ENCODE data around the gene SSNA1. TPM values are rescaled to one million over a fixed set of nuclear protein-coding genes. Genes with fewer than 3 reads are reported as not detected.
A peak's percentile ranks its signal among the peaks of the same experiment; 100 is the strongest.
"Not testable (repeated sequence)": the region's sequence is repeated elsewhere in the genome, so short reads cannot be mapped to it uniquely, and the experiment has no call there.

SSNA1 gene
- polyA plus RNA-seq, 2 donors = 104 TPM

DNA sequence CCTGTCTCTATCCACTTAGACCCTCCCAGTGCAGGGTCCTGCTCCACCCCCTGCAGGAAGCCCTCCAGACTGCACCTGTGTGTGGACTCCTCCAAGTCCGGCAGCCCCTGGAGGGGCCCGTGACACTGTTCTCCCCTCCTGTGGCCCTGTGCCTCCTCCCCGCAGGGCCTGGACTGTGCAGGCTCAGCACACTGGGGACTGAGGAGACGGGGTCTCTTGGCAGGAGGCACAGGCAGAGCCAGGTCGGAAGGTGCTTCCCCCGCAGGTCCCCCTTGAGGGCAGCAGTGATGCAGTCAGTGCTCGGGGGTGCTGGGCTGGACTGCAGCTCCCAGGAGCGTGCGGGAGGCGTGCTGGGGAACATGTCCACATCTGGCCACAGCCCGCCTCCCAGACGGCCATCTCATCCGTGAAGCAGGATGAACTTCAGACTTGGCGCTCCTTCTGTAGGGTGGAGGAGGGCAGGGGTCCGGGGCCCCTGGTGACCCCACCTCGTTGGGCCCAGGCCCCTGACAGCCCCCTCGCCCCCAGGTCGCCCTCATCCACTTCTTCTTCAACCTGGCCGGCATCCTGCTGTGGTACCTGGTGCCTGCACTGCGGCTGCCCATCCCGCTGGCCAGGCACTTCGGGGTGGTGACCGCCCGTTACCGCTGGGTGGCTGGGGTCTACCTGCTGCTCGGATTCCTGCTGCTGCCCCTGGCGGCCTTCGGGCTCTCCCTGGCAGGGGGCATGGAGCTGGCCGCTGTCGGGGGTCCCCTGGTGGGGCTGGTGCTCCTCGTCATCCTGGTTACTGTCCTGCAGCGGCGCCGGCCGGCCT is 47.2 kb downstream of the SSNA1 start:
- Histone ChIP-seq H3K27ac (ENCODE audit: low read depth in 2 of 2, low read length in 1 of 2) (no peak overlapping the region), H3K4me3 (ENCODE audit: low read depth in 1 of 2, low read length in 2 of 2) (no peak overlapping the region), H3K4me1 (ENCODE audit: control insufficient read depth in 2 of 2, insufficient read depth in 2 of 2, low read length in 1 of 2) (peaks cover 7 to 17% of the 10 kb centered on the region in 2 donors), H3K9me3 (ENCODE audit: control insufficient read depth in 2 of 2, insufficient read depth in 1 of 2, low read depth in 1 of 2, low read length in 1 of 2) (no peaks in the 10 kb centered on the region), H3K36me3 (ENCODE audit: control insufficient read depth in 2 of 2, insufficient read depth in 2 of 2, low read length in 1 of 2) (no peaks in the 10 kb centered on the region), H3K27me3 (ENCODE audit: control insufficient read depth in 1 of 2, insufficient read depth in 2 of 2, low read length in 2 of 2) (no peaks in the 10 kb centered on the region)
- WGBS, 2 donors = 58 to 63% methylated on average over 32 to 35 of the region's 35 CpGs

DNA sequence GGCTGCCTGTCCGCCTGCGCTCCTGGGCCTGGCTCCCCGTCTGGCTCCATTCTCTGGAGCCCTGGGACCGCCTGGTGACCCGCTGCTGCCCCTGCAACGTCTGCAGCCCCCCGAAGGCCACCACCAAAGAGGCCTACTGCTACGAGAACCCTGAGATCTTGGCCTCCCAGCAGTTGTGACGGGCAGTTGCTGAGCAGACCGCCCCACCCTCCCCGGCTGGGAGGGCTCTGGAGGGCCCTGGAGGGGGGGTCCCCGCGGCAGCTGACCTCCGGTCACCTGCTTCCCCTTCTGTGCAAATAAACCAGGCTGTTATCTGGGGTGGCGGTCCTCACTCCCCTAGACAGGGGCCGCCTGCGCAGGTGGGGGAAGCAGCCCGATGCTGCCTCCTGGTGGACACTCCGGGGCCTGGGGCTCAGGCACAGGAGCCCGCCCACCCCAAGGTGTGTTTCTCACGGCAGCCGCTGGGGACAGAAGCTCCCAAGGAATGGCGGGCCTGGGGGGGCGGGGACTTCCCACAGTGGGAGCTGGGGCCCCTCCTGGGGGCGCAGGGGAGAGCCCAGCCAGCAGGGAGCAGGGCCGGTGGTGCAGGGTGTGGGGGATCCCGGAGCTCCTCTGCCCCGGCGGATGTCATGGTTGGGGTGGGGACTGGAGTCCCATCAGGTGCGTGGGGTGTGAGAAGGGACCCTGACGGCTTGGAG is 47.9 kb downstream of the SSNA1 start:
- 10 to 14% methylated on average over 28 to 31 of the region's 31 CpGs for WGBS, 2 donors
- Histone ChIP-seq H3K9me3 (ENCODE audit: control insufficient read depth in 2 of 2, insufficient read depth in 1 of 2, low read depth in 1 of 2, low read length in 1 of 2) (no peaks in the 10 kb centered on the region), H3K4me3 (ENCODE audit: low read depth in 1 of 2, low read length in 2 of 2) (no peak overlapping the region), H3K4me1 (ENCODE audit: control insufficient read depth in 2 of 2, insufficient read depth in 2 of 2, low read length in 1 of 2) (peaks cover 7 to 17% of the 10 kb centered on the region in 2 donors), H3K36me3 (ENCODE audit: control insufficient read depth in 2 of 2, insufficient read depth in 2 of 2, low read length in 1 of 2) (no peaks in the 10 kb centered on the region), H3K27ac (ENCODE audit: low read depth in 2 of 2, low read length in 1 of 2) (no peak overlapping the region), H3K27me3 (ENCODE audit: control insufficient read depth in 1 of 2, insufficient read depth in 2 of 2, low read length in 2 of 2) (no peaks in the 10 kb centered on the region)

DNA sequence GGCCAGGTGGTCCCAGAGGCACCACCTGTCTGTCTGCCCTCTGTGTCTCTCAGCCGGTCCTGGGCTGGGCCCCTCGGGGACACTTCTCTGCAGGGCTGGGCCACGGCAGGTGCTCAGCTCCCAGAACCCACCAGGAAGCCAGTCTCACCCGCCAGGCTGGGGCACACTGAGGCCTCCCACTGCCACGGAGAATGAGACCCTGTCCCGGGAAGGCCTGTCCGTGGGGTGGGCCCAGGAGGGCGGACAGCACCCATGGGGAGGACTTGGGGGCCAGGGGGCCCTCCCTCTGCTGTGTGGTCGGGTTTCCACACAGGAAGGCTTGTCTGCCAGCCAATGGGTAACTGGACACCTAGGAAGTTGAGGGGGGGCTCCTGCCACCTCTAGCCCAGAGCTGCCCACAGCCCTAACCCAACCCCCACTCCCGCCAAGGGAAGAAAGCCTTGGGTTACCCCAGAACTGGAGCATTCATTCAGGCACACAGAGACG is 48.5 kb downstream of the SSNA1 start:
- H3K27me3 ChIP-seq (ENCODE audit: control insufficient read depth in 1 of 2, insufficient read depth in 2 of 2, low read length in 2 of 2) = no peaks in the 10 kb centered on the region
- H3K4me1 ChIP-seq (ENCODE audit: control insufficient read depth in 2 of 2, insufficient read depth in 2 of 2, low read length in 1 of 2) = peaks cover 7 to 17% of the 10 kb centered on the region in 2 donors
- no peaks in the 10 kb centered on the region for H3K36me3 ChIP-seq (ENCODE audit: control insufficient read depth in 2 of 2, insufficient read depth in 2 of 2, low read length in 1 of 2)
- WGBS, 2 donors = 46 to 48% methylated on average over 11 of the region's 11 CpGs
- H3K27ac ChIP-seq (ENCODE audit: low read depth in 2 of 2, low read length in 1 of 2) = no peak overlapping the region
- H3K4me3 ChIP-seq (ENCODE audit: low read depth in 1 of 2, low read length in 2 of 2) = no peak overlapping the region
- H3K9me3 ChIP-seq (ENCODE audit: control insufficient read depth in 2 of 2, insufficient read depth in 1 of 2, low read depth in 1 of 2, low read length in 1 of 2) = no peaks in the 10 kb centered on the region

DNA sequence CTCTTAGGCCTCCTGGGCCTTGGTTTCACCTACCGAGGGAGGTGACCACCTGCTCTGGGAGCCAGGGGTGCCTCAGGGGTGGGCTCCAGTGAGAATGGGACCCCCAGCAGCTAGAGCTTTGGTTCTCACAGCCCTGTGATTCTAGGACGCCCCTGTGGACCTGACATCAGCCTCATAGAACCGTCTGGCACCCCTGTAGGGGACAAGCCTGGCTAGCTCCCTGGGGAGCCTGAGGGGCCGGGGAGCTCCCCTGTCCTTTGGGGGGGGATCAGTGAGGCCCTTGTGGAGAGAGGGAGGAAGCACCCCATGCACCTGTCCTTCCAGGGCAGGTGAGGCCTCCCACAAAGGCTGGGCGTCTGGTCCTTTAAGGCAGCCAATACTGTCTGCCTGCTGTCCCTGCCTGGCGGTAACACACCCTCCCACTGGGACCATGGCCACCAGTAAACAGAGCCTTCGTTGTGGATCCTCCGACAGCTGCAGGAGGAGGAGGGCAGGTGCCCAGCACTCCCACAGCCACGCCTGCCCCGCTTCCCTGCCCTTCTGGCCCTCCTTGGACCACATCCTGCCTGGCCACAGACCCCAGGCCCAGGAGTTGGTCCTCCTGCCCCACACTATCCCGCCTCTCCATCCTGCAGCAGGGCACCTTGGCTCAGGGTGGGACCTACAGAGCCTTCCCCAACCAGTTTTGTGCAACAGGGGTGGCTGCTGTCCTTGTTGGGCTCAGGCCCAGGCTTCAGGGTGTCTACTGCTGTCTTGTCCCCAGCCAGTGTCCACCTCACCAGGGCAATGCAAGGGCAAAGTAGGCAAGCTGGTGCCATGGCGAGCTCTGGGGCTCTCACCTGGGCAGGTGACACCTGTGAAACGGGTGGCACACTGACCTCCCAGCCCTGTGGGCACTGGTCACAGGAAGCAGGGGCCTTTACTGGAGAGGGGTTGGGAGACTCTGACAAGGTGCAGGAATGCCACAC is 49.6 kb downstream of the SSNA1 start:
- Histone ChIP-seq H3K4me1 (ENCODE audit: control insufficient read depth in 2 of 2, insufficient read depth in 2 of 2, low read length in 1 of 2) (peaks cover 7 to 24% of the 10 kb centered on the region in 2 donors), H3K9me3 (ENCODE audit: control insufficient read depth in 2 of 2, insufficient read depth in 1 of 2, low read depth in 1 of 2, low read length in 1 of 2) (no peaks in the 10 kb centered on the region), H3K36me3 (ENCODE audit: control insufficient read depth in 2 of 2, insufficient read depth in 2 of 2, low read length in 1 of 2) (peaks cover 0 to 8% of the 10 kb centered on the region in 2 donors), H3K27ac (ENCODE audit: low read depth in 2 of 2, low read length in 1 of 2) (peak overlapping the region in 1 of 2 donors; percentile 2), H3K4me3 (ENCODE audit: low read depth in 1 of 2, low read length in 2 of 2) (no peak overlapping the region), H3K27me3 (ENCODE audit: control insufficient read depth in 1 of 2, insufficient read depth in 2 of 2, low read length in 2 of 2) (no peaks in the 10 kb centered on the region)
- WGBS, 2 donors = 55 to 72% methylated on average over 12 to 13 of the region's 13 CpGs

DNA sequence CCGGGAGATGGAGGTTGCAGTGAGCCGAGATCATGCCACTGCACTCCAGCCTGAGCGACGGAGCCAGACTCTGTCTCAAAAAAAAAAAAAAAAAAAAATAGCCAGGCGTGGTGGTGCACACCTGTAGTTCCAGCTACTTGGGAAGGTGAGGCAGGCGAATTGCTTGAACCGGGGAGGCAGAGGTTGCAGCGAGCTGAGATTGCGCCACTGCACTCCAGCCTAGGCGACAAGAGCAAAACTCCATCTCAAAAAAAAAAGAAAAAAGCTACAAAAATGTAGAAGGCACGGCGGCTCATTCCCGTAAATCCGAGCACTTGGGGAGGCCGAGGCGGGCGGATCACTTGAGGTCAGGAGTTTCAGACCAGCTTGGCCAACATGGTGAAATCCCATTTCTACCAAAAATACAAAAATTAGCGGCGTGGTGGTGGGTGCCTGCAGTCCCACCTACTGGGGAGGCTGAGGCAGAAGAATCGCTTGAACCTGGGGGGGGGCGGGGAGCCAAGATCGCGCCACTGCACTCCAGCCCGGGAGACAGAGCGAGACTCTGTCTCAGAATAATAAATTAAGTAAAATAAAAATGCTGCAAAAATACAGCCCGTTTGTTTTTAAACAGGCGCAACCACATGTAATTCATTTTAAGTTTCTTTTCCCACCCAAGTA is 51.2 kb downstream of the SSNA1 start:
- 52 to 56% methylated on average over 27 of the region's 27 CpGs for WGBS, 2 donors
- Histone ChIP-seq H3K4me1 (ENCODE audit: control insufficient read depth in 2 of 2, insufficient read depth in 2 of 2, low read length in 1 of 2) (peaks cover 7 to 40% of the 10 kb centered on the region in 2 donors), H3K36me3 (ENCODE audit: control insufficient read depth in 2 of 2, insufficient read depth in 2 of 2, low read length in 1 of 2) (peaks cover 0 to 18% of the 10 kb centered on the region in 2 donors), H3K27ac (ENCODE audit: low read depth in 2 of 2, low read length in 1 of 2) (peak overlapping the region; percentile 28 to 91), H3K4me3 (ENCODE audit: low read depth in 1 of 2, low read length in 2 of 2) (peak overlapping the region in 1 of 2 donors; percentile 85)
- not testable (repeated sequence) for H3K27me3 ChIP-seq (ENCODE audit: control insufficient read depth in 1 of 2, insufficient read depth in 2 of 2, low read length in 2 of 2); H3K9me3 ChIP-seq (ENCODE audit: control insufficient read depth in 2 of 2, insufficient read depth in 1 of 2, low read depth in 1 of 2, low read length in 1 of 2)

Other genes starting within 250 kb of the SSNA1 start
- gene FBXW5, start 243.9 kb upstream of the SSNA1 start, polyA plus RNA-seq = 10 to 100 TPM; 91.4 to 97.3 TPM
- gene C8G, start 243.4 kb upstream of the SSNA1 start, polyA plus RNA-seq = 1 to 10 TPM; 1.2 to 1.8 TPM
- gene LCN12, start 236.4 kb upstream of the SSNA1 start, polyA plus RNA-seq = under 1 TPM; 0.24 to 0.77 TPM
- 10 to 100 TPM; 18.4 to 42.3 TPM for gene PTGDS, start 211.2 kb upstream of the SSNA1 start, polyA plus RNA-seq
- gene LCNL1, start 205.7 kb upstream of the SSNA1 start, polyA plus RNA-seq = under 1 TPM; 0.20 to 0.55 TPM
- gene PAXX, start 196.3 kb upstream of the SSNA1 start, polyA plus RNA-seq = 100 to 1,000 TPM in 1 of 2 donors, 10 to 100 TPM in 1; 49.7 to 119 TPM
- 100 to 1,000 TPM; 351 to 474 TPM for gene CLIC3, start 192.1 kb upstream of the SSNA1 start, polyA plus RNA-seq
- 10 to 100 TPM in 1 of 2 donors, 1 to 10 TPM in 1; 7.7 to 14.7 TPM for gene ABCA2, start 160.4 kb upstream of the SSNA1 start, polyA plus RNA-seq
- gene FUT7, start 156.6 kb upstream of the SSNA1 start, polyA plus RNA-seq = under 1 TPM; 0.08 to 0.39 TPM
- gene NPDC1, start 142.5 kb upstream of the SSNA1 start, polyA plus RNA-seq = 10 to 100 TPM; 33.1 to 44.3 TPM
- gene ENTPD2, start 134.6 kb upstream of the SSNA1 start, polyA plus RNA-seq = 1 to 10 TPM; 1.5 to 1.6 TPM
- 1 to 10 TPM; 7.5 to 9.0 TPM for gene SAPCD2, start 118.1 kb upstream of the SSNA1 start, polyA plus RNA-seq
- gene UAP1L1, start 111.2 kb upstream of the SSNA1 start, polyA plus RNA-seq = 1 to 10 TPM; 2.9 to 3.8 TPM
- gene MAN1B1, start 101.7 kb upstream of the SSNA1 start, polyA plus RNA-seq = 10 to 100 TPM; 28.5 to 42.3 TPM
- 100 to 1,000 TPM in 1 of 2 donors, 10 to 100 TPM in 1; 90.4 to 129 TPM for gene DPP7, start 73.9 kb upstream of the SSNA1 start, polyA plus RNA-seq
- under 1 TPM; 0.06 to 0.14 TPM for gene GRIN1, start 49.5 kb upstream of the SSNA1 start, polyA plus RNA-seq
- gene LRRC26, start 18.6 kb upstream of the SSNA1 start, polyA plus RNA-seq = under 1 TPM; 0.24 to 0.81 TPM
- gene TMEM210, start 16.6 kb upstream of the SSNA1 start, polyA plus RNA-seq = not detected
- gene ANAPC2, start 116 bp upstream of the SSNA1 start, polyA plus RNA-seq = 10 to 100 TPM; 27.7 to 47.3 TPM
- gene TPRN, start 12.1 kb downstream of the SSNA1 start, polyA plus RNA-seq = 10 to 100 TPM; 12.8 to 19.9 TPM
- 10 to 100 TPM; 21.6 to 27.5 TPM for gene TMEM203, start 17.0 kb downstream of the SSNA1 start, polyA plus RNA-seq
- gene NDOR1, start 17.0 kb downstream of the SSNA1 start, polyA plus RNA-seq = 10 to 100 TPM in 1 of 2 donors, 1 to 10 TPM in 1; 5.7 to 12.2 TPM
- 10 to 100 TPM; 13.3 to 28.5 TPM for gene RNF208, start 33.6 kb downstream of the SSNA1 start, polyA plus RNA-seq
- gene CYSRT1, start 36.5 kb downstream of the SSNA1 start, polyA plus RNA-seq = 100 to 1,000 TPM; 334 to 342 TPM
- 1 to 10 TPM; 3.7 to 5.5 TPM for gene RNF224, start 38.8 kb downstream of the SSNA1 start, polyA plus RNA-seq
- 1 to 10 TPM; 1.3 to 1.6 TPM for gene SLC34A3, start 42.2 kb downstream of the SSNA1 start, polyA plus RNA-seq
- gene TUBB4B, start 52.6 kb downstream of the SSNA1 start, polyA plus RNA-seq = 100 to 1,000 TPM; 415 to 578 TPM
- not detected for gene STPG3, start 62.6 kb downstream of the SSNA1 start, polyA plus RNA-seq
- 10 to 100 TPM; 31.7 to 34.7 TPM for gene NELFB, start 66.7 kb downstream of the SSNA1 start, polyA plus RNA-seq
- gene TOR4A, start 89.0 kb downstream of the SSNA1 start, polyA plus RNA-seq = 1 to 10 TPM; 1.5 to 4.3 TPM
- 1 to 10 TPM; 1.6 to 7.8 TPM for gene NRARP, start 113.6 kb downstream of the SSNA1 start, polyA plus RNA-seq
- gene EXD3, start 234.5 kb downstream of the SSNA1 start, polyA plus RNA-seq = 10 to 100 TPM in 1 of 2 donors, 1 to 10 TPM in 1; 9.7 to 20.8 TPM
- 10 to 100 TPM in 1 of 2 donors, 1 to 10 TPM in 1; 6.5 to 14.3 TPM for gene NOXA1, start 234.7 kb downstream of the SSNA1 start, polyA plus RNA-seq

All from esophagus (tissue), 2 donors.